Neural progenitor cell (in vitro differentiated cells): ENCODE results near the gene WDR36. TPM values are rescaled to one million over a fixed set of nuclear protein-coding genes. Genes with fewer than 3 reads are reported as not detected.

Experiments
- DNase-seq: peaks from one replicate; pipeline ENCODE4 v3.0.0-alpha.2; 2016; ENCODE audit warnings: low spot score
- H2AFZ ChIP-seq: fragments of 200-600 bp; sonication (generic); replicated peaks from 2 replicates; pipeline ENCODE4 v1.6.1; 2016; ENCODE audit warnings: antibody characterized with exemption
- H3F3A ChIP-seq: fragments of 200-600 bp; sonication (generic); 2 replicates; pipeline ENCODE4 v1.6.1; 2016; ENCODE audit warnings: antibody characterized with exemption, low read depth
- H3K27ac ChIP-seq: fragments of 200-600 bp; sonication (generic); 2 replicates; pipeline ENCODE4 v1.5.1; 2016; ENCODE audit warnings: mild to moderate bottlenecking
- H3K27me3 ChIP-seq: fragments of 200-600 bp; sonication (generic); 2 replicates; pipeline ENCODE4 v1.6.1; 2016; ENCODE audit warnings: mild to moderate bottlenecking, moderate library complexity
- H3K36me3 ChIP-seq: fragments of 200-600 bp; sonication (generic); 2 replicates; pipeline ENCODE4 v1.5.1; 2016
- H3K4me1 ChIP-seq: fragments of 200-600 bp; sonication (generic); 2 replicates; pipeline ENCODE4 v1.6.1; 2016; ENCODE audit warnings: mixed run types
- H3K4me2 ChIP-seq: fragments of 200-600 bp; sonication (generic); 2 replicates; pipeline ENCODE4 v1.6.1; 2016
- H3K4me3 ChIP-seq: fragments of 200-600 bp; sonication (generic); 2 replicates; pipeline ENCODE4 v1.5.1; 2016
- H3K79me2 ChIP-seq: fragments of 200-600 bp; sonication (generic); 2 replicates; pipeline ENCODE4 v1.6.1; 2016; ENCODE audit warnings: low read depth
- H3K9ac ChIP-seq: fragments of 200-600 bp; sonication (generic); 2 replicates; pipeline ENCODE4 v1.6.1; 2016
- H3K9me3 ChIP-seq: fragments of 200-600 bp; sonication (generic); 2 replicates; pipeline ENCODE4 v1.5.1; 2016; ENCODE audit warnings: low read depth
- H4K20me1 ChIP-seq: fragments of 200-600 bp; sonication (generic); 2 replicates; pipeline ENCODE4 v1.6.1; 2016; ENCODE audit warnings: low read depth
- H3K27ac Mint-ChIP-seq: 3 replicates; pipeline ENCODE4 v1.8.0; 2021; ENCODE audit warnings: mixed read lengths
- H3K27me3 Mint-ChIP-seq: 2 replicates; pipeline ENCODE4 v1.8.0; 2022; ENCODE audit warnings: low read depth, mild to moderate bottlenecking, inconsistent platforms, moderate library complexity, mixed read lengths; ENCODE audit not compliant: insufficient read depth
- H3K36me3 Mint-ChIP-seq: 3 replicates; pipeline ENCODE4 v1.8.0; 2021; ENCODE audit warnings: mixed read lengths
- H3K4me1 Mint-ChIP-seq: 3 replicates; pipeline ENCODE4 v1.8.0; 2021; ENCODE audit warnings: mixed read lengths
- H3K4me3 Mint-ChIP-seq: 3 replicates; pipeline ENCODE4 v1.8.0; 2021; ENCODE audit warnings: mild to moderate bottlenecking, moderate library complexity, mixed read lengths
- H3K9me3 Mint-ChIP-seq: 3 replicates; pipeline ENCODE4 v1.8.0; 2020; ENCODE audit warnings: mixed read lengths
- EZH2 ChIP-seq: fragments of 200-600 bp; sonication (generic); IDR thresholded peaks from 2 replicates; pipeline ENCODE4 v1.6.1; 2017; ENCODE audit warnings: antibody characterized with exemption, mild to moderate bottlenecking, moderate library complexity
- EZH2phosphoT487 ChIP-seq: fragments of 200-600 bp; sonication (generic); IDR thresholded peaks from 2 replicates; pipeline ENCODE4 v1.6.1; 2017; ENCODE audit warnings: antibody characterized with exemption
- total RNA-seq: library from RNA; depleted of rRNA; stranded (reverse); fragments of >200 nt; gene quantifications from 2 replicates; pipeline ENCODE4 v1.2.3, GENCODE V29; 2015; ENCODE audit warnings: low replicate concordance
- TF ChIP-seq, protein P1 (sequence below): fragments of 200-600 bp; sonication (generic); IDR thresholded peaks from 2 replicates; pipeline ENCODE4 v1.5.1; 2017; ENCODE audit warnings: antibody characterized with exemption, mild to moderate bottlenecking

The WDR36 gene
- total RNA-seq, 1 donor from 2014 or later: 60.1 TPM

- Mint-ChIP-seq H3K4me3 (no peak overlapping the region), H3K9me3 (no peaks in the 10 kb centered on the region), H3K27me3 (peaks cover 6% of the 10 kb centered on the region), H3K27ac (no peak overlapping the region), H3K4me1 (no peaks in the 10 kb centered on the region), H3K36me3 (no peaks in the 10 kb centered on the region)
- Histone ChIP-seq H2AFZ (no peak overlapping the region), H3K4me3 (no peak overlapping the region), H3K9me3 (no peaks in the 10 kb centered on the region), H3F3A (no peaks in the 10 kb centered on the region), H4K20me1 (no peaks in the 10 kb centered on the region), H3K4me2 (no peak overlapping the region), H3K27ac (no peak overlapping the region), H3K36me3 (no peaks in the 10 kb centered on the region), H3K9ac (no peak overlapping the region), H3K79me2 (no peaks in the 10 kb centered on the region), H3K4me1 (no peaks in the 10 kb centered on the region), H3K27me3 (peaks cover 28% of the 10 kb centered on the region)
- no peak for DNase-seq
- TF ChIP-seq, protein P1, sequence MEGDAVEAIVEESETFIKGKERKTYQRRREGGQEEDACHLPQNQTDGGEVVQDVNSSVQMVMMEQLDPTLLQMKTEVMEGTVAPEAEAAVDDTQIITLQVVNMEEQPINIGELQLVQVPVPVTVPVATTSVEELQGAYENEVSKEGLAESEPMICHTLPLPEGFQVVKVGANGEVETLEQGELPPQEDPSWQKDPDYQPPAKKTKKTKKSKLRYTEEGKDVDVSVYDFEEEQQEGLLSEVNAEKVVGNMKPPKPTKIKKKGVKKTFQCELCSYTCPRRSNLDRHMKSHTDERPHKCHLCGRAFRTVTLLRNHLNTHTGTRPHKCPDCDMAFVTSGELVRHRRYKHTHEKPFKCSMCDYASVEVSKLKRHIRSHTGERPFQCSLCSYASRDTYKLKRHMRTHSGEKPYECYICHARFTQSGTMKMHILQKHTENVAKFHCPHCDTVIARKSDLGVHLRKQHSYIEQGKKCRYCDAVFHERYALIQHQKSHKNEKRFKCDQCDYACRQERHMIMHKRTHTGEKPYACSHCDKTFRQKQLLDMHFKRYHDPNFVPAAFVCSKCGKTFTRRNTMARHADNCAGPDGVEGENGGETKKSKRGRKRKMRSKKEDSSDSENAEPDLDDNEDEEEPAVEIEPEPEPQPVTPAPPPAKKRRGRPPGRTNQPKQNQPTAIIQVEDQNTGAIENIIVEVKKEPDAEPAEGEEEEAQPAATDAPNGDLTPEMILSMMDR: no peak
- TF ChIP-seq EZH2phosphoT487 (no peak), EZH2 (no peak)
These were observed 12.3 kb upstream of the WDR36 start for GRCh38 chr5:111079846-111080245.

DNA sequence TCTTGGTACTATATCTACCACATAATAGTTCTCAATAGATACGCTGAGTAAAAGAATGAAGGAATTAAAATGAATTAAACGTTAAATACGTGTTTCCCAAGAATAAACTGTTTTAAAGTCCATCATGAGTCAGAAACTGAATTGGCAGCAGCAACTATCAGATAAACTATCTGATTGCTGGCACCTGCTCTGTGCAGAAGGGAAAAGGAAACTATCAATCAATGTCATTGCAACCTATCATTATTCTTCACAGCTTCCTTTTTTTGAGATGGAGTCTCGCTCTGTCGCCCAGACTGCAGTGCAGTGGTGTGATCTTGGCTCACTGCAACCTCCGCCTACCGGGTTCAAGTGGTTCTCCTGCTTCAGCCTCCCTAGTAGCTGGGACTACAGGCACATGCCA is 8.8 kb upstream of the WDR36 start:
- H3K27ac ChIP-seq: no peak overlapping the region
- Mint-ChIP-seq H3K27ac (no peak overlapping the region), H3K9me3 (no peaks in the 10 kb centered on the region), H3K4me1 (no peaks in the 10 kb centered on the region), H3K4me3 (no peak overlapping the region), H3K27me3 (peaks cover 2% of the 10 kb centered on the region), H3K36me3 (no peaks in the 10 kb centered on the region)
- no peaks in the 10 kb centered on the region for H3K4me1 ChIP-seq
- H2AFZ ChIP-seq: no peak overlapping the region
- peaks cover 12% of the 10 kb centered on the region for H3K27me3 ChIP-seq
- H3K4me2 ChIP-seq: no peak overlapping the region
- no peak overlapping the region for H3K9ac ChIP-seq
- DNase-seq: no peak
- no peaks in the 10 kb centered on the region for H3K79me2 ChIP-seq
- H3K4me3 ChIP-seq: no peak overlapping the region
- H3K9me3 ChIP-seq: no peaks in the 10 kb centered on the region
- no peaks in the 10 kb centered on the region for H3K36me3 ChIP-seq
- H4K20me1 ChIP-seq: no peaks in the 10 kb centered on the region
- no peaks in the 10 kb centered on the region for H3F3A ChIP-seq
- TF ChIP-seq EZH2phosphoT487: no peak
- TF ChIP-seq, protein P1: no peak
- no peak for TF ChIP-seq EZH2

GRCh38 chr5:111095982-111096381 is 3.8 kb downstream of the WDR36 start:
- Histone ChIP-seq H3K27me3 (peaks cover 8% of the 10 kb centered on the region), H3F3A (no peaks in the 10 kb centered on the region), H3K9ac (no peak overlapping the region), H3K27ac (no peak overlapping the region), H3K4me1 (peaks cover 5% of the 10 kb centered on the region), H3K9me3 (peaks cover 5% of the 10 kb centered on the region), H4K20me1 (peaks cover 8% of the 10 kb centered on the region), H3K4me3 (no peak overlapping the region), H3K79me2 (peaks cover 41% of the 10 kb centered on the region), H3K36me3 (peaks cover 6% of the 10 kb centered on the region), H2AFZ (no peak overlapping the region), H3K4me2 (no peak overlapping the region)
- Mint-ChIP-seq H3K9me3 (peaks cover 6% of the 10 kb centered on the region), H3K4me1 (peaks cover 13% of the 10 kb centered on the region), H3K27ac (no peak overlapping the region), H3K27me3 (peaks cover 2% of the 10 kb centered on the region), H3K36me3 (peaks cover 8% of the 10 kb centered on the region), H3K4me3 (no peak overlapping the region)
- TF ChIP-seq EZH2phosphoT487: no peak
- TF ChIP-seq, protein P1: no peak
- TF ChIP-seq EZH2: no peak
- DNase-seq: no peak
